Osteoblast (primary cell): Measurements from ENCODE around the gene DCAF7. TPM values are rescaled to one million over a fixed set of nuclear protein-coding genes. Genes with fewer than 3 reads are reported as not detected.
A peak's percentile ranks its signal among the peaks of the same experiment; 100 is the strongest.

Experiments used
- DNase-seq: peaks from one replicate; pipeline ENCODE4 v3.0.0; 2011; ENCODE audit warnings: low spot score, mixed read lengths; ENCODE audit not compliant: insufficient read length; ENCODE audit errors: missing footprints
- H2AFZ ChIP-seq: 2 replicates; pipeline ENCODE4 v1.6.0; 2011; ENCODE audit warnings: mild to moderate bottlenecking, low read length
- H3K27ac ChIP-seq: 2 replicates; pipeline ENCODE4 v1.5.1; 2011; ENCODE audit warnings: mild to moderate bottlenecking, low read depth, low read length, moderate library complexity
- H3K27me3 ChIP-seq: 2 replicates; pipeline ENCODE4 v1.6.0; 2012; ENCODE audit warnings: mild to moderate bottlenecking, control low read depth, inconsistent platforms, low read length, moderate library complexity; ENCODE audit not compliant: insufficient read depth
- H3K36me3 ChIP-seq: 2 replicates; pipeline ENCODE4 v1.5.1; 2011; ENCODE audit warnings: mild to moderate bottlenecking, low read length, control low read depth, moderate library complexity; ENCODE audit not compliant: insufficient read depth
- H3K4me1 ChIP-seq: 2 replicates; pipeline ENCODE4 v1.5.1; 2011; ENCODE audit warnings: mild to moderate bottlenecking, low read length, control low read depth, moderate library complexity; ENCODE audit not compliant: insufficient read depth
- H3K4me2 ChIP-seq: 2 replicates; pipeline ENCODE4 v1.6.0; 2011; ENCODE audit warnings: mild to moderate bottlenecking, low read length; ENCODE audit not compliant: insufficient read depth
- H3K4me3 ChIP-seq: fragments of 200-600 bp; sonication (generic); 3 replicates; pipeline ENCODE4 v1.5.1; 2012; ENCODE audit warnings: mild to moderate bottlenecking, low read length, inconsistent platforms; ENCODE audit not compliant: insufficient read depth
- H3K79me2 ChIP-seq: 2 replicates; pipeline ENCODE4 v1.6.0; 2012; ENCODE audit warnings: mild to moderate bottlenecking, low read length, control low read depth, inconsistent platforms; ENCODE audit not compliant: insufficient read depth
- H3K9me3 ChIP-seq: 2 replicates; pipeline ENCODE4 v1.5.1; 2011; ENCODE audit warnings: low read depth, low read length, control low read depth
- H4K20me1 ChIP-seq: 2 replicates; pipeline ENCODE4 v1.6.0; 2012; ENCODE audit warnings: mild to moderate bottlenecking, low read length, control low read depth; ENCODE audit not compliant: insufficient read depth
- total RNA-seq: library from RNA; depleted of rRNA; stranded (reverse); fragments of >200 nt; gene quantifications from 2 replicates; pipeline ENCODE4 v1.2.3, GENCODE V29; 2012
- TF ChIP-seq, protein P1 (sequence below): IDR thresholded peaks from 2 replicates; pipeline ENCODE4 v1.5.1; 2011; ENCODE audit warnings: mild to moderate bottlenecking, low read depth, low read length, moderate library complexity; ENCODE audit errors: extremely low read depth

Gene DCAF7
- total RNA-seq, 1 donor, result 24.6 TPM

DNA sequence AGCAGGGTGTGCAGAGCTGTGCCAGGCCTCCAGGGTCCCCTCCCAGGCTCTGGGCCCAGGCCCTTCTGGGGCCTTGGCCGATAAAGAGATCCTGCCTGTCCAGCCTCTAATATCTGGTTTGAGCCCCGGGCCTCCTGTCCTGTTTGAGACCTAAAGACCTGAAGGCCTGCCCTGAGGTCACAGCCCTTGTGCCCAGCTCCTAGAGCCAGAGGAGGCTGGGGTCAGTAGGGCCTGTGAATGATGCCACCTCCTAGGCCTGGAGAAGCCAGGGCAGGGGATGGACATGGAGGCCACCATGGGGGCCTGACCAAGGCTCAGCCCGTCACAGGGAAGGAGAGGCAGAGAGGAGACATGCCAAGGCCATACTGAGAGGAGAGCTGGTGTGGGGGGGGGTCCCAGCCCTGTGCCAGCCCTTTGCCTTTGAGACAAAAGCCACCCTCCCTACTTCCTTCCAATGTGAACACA lies 19.7 kb upstream of the DCAF7 start:
- H3K9me3 ChIP-seq, result no peaks in the 10 kb centered on the region
- no peaks in the 10 kb centered on the region for H3K79me2 ChIP-seq
- peak; percentile 83 for DNase-seq
- H3K36me3 ChIP-seq, result no peaks in the 10 kb centered on the region
- no peak overlapping the region for H3K4me3 ChIP-seq
- H2AFZ ChIP-seq, result no peak overlapping the region
- TF ChIP-seq, protein P1, sequence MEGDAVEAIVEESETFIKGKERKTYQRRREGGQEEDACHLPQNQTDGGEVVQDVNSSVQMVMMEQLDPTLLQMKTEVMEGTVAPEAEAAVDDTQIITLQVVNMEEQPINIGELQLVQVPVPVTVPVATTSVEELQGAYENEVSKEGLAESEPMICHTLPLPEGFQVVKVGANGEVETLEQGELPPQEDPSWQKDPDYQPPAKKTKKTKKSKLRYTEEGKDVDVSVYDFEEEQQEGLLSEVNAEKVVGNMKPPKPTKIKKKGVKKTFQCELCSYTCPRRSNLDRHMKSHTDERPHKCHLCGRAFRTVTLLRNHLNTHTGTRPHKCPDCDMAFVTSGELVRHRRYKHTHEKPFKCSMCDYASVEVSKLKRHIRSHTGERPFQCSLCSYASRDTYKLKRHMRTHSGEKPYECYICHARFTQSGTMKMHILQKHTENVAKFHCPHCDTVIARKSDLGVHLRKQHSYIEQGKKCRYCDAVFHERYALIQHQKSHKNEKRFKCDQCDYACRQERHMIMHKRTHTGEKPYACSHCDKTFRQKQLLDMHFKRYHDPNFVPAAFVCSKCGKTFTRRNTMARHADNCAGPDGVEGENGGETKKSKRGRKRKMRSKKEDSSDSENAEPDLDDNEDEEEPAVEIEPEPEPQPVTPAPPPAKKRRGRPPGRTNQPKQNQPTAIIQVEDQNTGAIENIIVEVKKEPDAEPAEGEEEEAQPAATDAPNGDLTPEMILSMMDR, result no peak
- H3K27me3 ChIP-seq, result peaks cover 16% of the 10 kb centered on the region
- no peak overlapping the region for H3K4me2 ChIP-seq
- H3K27ac ChIP-seq, result no peak overlapping the region
- no peaks in the 10 kb centered on the region for H4K20me1 ChIP-seq
- no peaks in the 10 kb centered on the region for H3K4me1 ChIP-seq

GRCh38 chr17:63531022-63531965 lies 19.0 kb upstream of the DCAF7 start:
- DNase-seq, result peak; percentile 84
- peaks cover 12% of the 10 kb centered on the region for H3K27me3 ChIP-seq
- H3K4me2 ChIP-seq, result no peak overlapping the region
- H3K9me3 ChIP-seq, result no peaks in the 10 kb centered on the region
- no peaks in the 10 kb centered on the region for H3K4me1 ChIP-seq
- TF ChIP-seq, protein P1, result no peak
- H3K79me2 ChIP-seq, result no peaks in the 10 kb centered on the region
- no peaks in the 10 kb centered on the region for H3K36me3 ChIP-seq
- no peak overlapping the region for H2AFZ ChIP-seq
- H3K27ac ChIP-seq, result no peak overlapping the region
- H3K4me3 ChIP-seq, result no peak overlapping the region
- no peaks in the 10 kb centered on the region for H4K20me1 ChIP-seq

DNA sequence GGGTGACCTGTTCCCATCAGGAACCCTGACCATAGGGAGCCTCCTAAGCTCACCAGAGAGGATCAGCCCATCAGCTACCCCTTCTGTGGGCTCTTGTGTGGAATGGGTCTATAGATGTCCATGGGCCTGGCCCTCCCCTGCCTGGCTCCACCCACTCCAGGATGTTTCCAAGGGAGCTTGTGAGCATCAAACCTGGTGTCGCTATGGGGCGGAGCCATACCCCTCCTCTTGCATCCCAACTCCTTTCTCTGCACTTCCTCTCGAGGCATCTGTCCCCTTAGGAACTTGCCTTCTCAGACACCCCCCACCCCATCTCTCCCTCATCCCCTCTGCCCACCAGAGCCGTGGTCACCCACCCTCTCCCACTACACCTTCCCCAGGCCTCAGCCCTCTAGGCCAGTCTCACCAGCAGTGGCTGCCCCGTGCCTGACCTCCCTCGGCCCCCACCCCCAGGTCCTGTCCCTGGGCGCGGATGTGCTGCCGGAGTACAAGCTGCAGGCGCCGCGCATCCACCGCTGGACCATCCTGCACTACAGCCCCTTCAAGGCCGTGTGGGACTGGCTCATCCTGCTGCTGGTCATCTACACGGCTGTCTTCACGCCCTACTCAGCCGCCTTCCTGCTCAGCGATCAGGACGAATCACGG lies 16.7 kb upstream of the DCAF7 start:
- no peaks in the 10 kb centered on the region for H3K36me3 ChIP-seq
- TF ChIP-seq, protein P1, result no peak
- no peaks in the 10 kb centered on the region for H4K20me1 ChIP-seq
- no peaks in the 10 kb centered on the region for H3K4me1 ChIP-seq
- no peaks in the 10 kb centered on the region for H3K9me3 ChIP-seq
- no peak overlapping the region for H2AFZ ChIP-seq
- H3K79me2 ChIP-seq, result no peaks in the 10 kb centered on the region
- no peak overlapping the region for H3K4me3 ChIP-seq
- peak; percentile 77 for DNase-seq
- H3K4me2 ChIP-seq, result no peak overlapping the region
- H3K27ac ChIP-seq, result no peak overlapping the region
- H3K27me3 ChIP-seq, result peaks cover 17% of the 10 kb centered on the region

DNA sequence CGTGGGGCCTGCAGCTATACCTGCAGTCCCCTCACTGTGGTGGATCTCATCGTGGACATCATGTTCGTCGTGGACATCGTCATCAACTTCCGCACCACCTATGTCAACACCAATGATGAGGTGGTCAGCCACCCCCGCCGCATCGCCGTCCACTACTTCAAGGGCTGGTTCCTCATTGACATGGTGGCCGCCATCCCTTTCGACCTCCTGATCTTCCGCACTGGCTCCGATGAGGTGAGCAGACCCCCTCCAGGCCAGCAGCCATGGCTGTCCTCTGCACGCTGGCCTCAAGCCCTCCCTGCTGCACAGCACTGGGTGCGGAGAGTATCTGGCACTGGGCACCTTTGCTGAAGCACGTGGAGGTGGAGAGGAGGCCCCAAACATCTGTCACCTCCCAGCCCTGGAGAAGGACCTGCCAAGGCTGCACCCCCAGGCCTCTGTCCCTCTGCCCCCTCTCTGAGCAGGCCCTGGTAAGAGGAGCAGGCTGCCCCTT lies 16.2 kb upstream of the DCAF7 start:
- Histone ChIP-seq H2AFZ (no peak overlapping the region), H3K27ac (no peak overlapping the region), H3K27me3 (peaks cover 22% of the 10 kb centered on the region), H3K4me2 (no peak overlapping the region), H4K20me1 (no peaks in the 10 kb centered on the region), H3K4me3 (no peak overlapping the region), H3K4me1 (no peaks in the 10 kb centered on the region), H3K9me3 (no peaks in the 10 kb centered on the region), H3K79me2 (no peaks in the 10 kb centered on the region), H3K36me3 (no peaks in the 10 kb centered on the region)
- peak; percentile 47 for DNase-seq
- TF ChIP-seq, protein P1, result no peak
